ENCODE measurements around the gene STK32B.

- TF ChIP-seq CTCF (IDR thresholded peaks at IDR 0.05) (no peak), EZH2 (IDR thresholded peaks at IDR 0.05; ENCODE audit: borderline replicate concordance, insufficient read depth, low read depth, low read length, poor library complexity, severe bottlenecking) (no peak)
These were observed 149.2 kb downstream of the STK32B start for GRCh38 chr4:5200513-5200912.
